K562 (cell line): ENCODE results near the gene MAN1B1. TPM values are rescaled to one million over a fixed set of nuclear protein-coding genes. Genes with fewer than 3 reads are reported as not detected.

Source experiments
- ATAC-seq: fragments of 200-7000 bp; cut with Tn5 transposase; 3 replicates; pipeline ENCODE4 v1.9.1; 2020; ENCODE audit warnings: moderate library complexity
- BruUV-seq: library from RNA; stranded (reverse); fragments of 400-500 nt; replicated peaks from 2 replicates; lab custom pipeline; 2021; lab: Mats Ljungman, UMichigan
- CTCF ChIA-PET: fragments of 300-600 bp; formaldehyde crosslinking; extraction: SDS; loops from one replicate; lab custom pipeline; 2021; ENCODE audit warnings: low intra/inter-chr PET ratio; lab: Yijun Ruan, JAX
- POLR2A ChIA-PET: fragments of 300-600, 350-650 bp; sonication (Branson Sonifier 250); formaldehyde crosslinking; extraction: SDS; loops from one replicate; lab custom pipeline; 2021; ENCODE audit warnings: antibody characterized with exemption, inconsistent platforms; lab: Yijun Ruan, JAX
- DNase-seq, 4 experiments: peaks; one replicate each; pipeline versions ENCODE4 v3.0.0 to v3.0.0-alpha.2; 2011 to 2018; ENCODE audit warnings: low spot score in 3 of 4, mixed read lengths in 3 of 4; ENCODE audit errors: extremely low read depth in 1 of 4
- FAIRE-seq: peaks from 2 replicates; lab custom pipeline; 2011; peaks lifted over from hg19 to GRCh38; lab: Jason Lieb, UNC
- H2AFZ ChIP-seq: 2 replicates; pipeline ENCODE4 v1.6.0; 2011; ENCODE audit warnings: low read depth, low read length, control low read depth, inconsistent platforms
- H3K27ac ChIP-seq: fragments of 200-600 bp; 3 replicates; pipeline ENCODE4 v1.8.0; 2011; ENCODE audit warnings: low read depth, mild to moderate bottlenecking, control low read depth, inconsistent platforms, low read length, moderate library complexity, mixed read lengths; ENCODE audit errors: extremely low read depth
- H3K27me3 ChIP-seq, 2 experiments: fragments of 300-600 bp in 1 of 2; 2 replicates in 1 of 2; 3 replicates in 1 of 2; pipeline versions ENCODE4 v1.6.0 to v1.8.0; 2011; ENCODE audit warnings: inconsistent platforms in 2 of 2, low read length in 2 of 2, mild to moderate bottlenecking in 1 of 2, mixed read lengths in 1 of 2, moderate library complexity in 1 of 2; ENCODE audit not compliant: control insufficient read depth in 2 of 2, insufficient read depth in 2 of 2
- H3K36me3 ChIP-seq: fragments of 300-600 bp; 3 replicates; pipeline ENCODE4 v1.8.0; 2011; ENCODE audit warnings: mild to moderate bottlenecking, low read length, inconsistent platforms; ENCODE audit not compliant: control insufficient read depth, insufficient read depth
- H3K4me1 ChIP-seq, 2 experiments: fragments of 200-600 bp in 1 of 2; replicated peaks in 1 of 2; 2 replicates in 1 of 2; 3 replicates in 1 of 2; pipeline versions ENCODE4 v1.5.1 to v1.8.0; 2011; ENCODE audit warnings: inconsistent platforms in 2 of 2, low read length in 2 of 2, mild to moderate bottlenecking in 1 of 2, mixed read lengths in 1 of 2, moderate library complexity in 1 of 2; ENCODE audit not compliant: control insufficient read depth in 2 of 2, insufficient read depth in 2 of 2
- H3K4me2 ChIP-seq: 2 replicates; pipeline ENCODE4 v1.6.1; 2011; ENCODE audit warnings: low read length, control low read depth, inconsistent platforms, mixed read lengths; ENCODE audit not compliant: insufficient read depth
- H3K4me3 ChIP-seq: fragments of 200-600 bp; sonication (generic), shearing (Covaris generic); 2 replicates; pipeline ENCODE4 v1.5.1; 2016; ENCODE audit warnings: control low read depth, inconsistent platforms
- H3K79me2 ChIP-seq: fragments of 200-600 bp; 3 replicates; pipeline ENCODE4 v1.8.0; 2011; ENCODE audit warnings: low read length, inconsistent platforms; ENCODE audit not compliant: control insufficient read depth, insufficient read depth
- H3K9ac ChIP-seq, 2 experiments: 2 replicates each; pipeline versions ENCODE4 v1.6.0 to v1.6.1; 2011; ENCODE audit warnings: low read depth in 2 of 2, low read length in 2 of 2, control low read depth in 1 of 2, inconsistent platforms in 1 of 2, mild to moderate bottlenecking in 1 of 2, mixed read lengths in 1 of 2; ENCODE audit not compliant: insufficient read depth in 1 of 2
- H3K9me1 ChIP-seq: one replicate; pipeline ENCODE4 v1.6.0; 2011; ENCODE audit warnings: inconsistent platforms, mild to moderate bottlenecking, low read length, moderate library complexity; ENCODE audit not compliant: control insufficient read depth, insufficient read depth
- H3K9me3 ChIP-seq: replicated peaks from 2 replicates; pipeline ENCODE4 v1.5.1; 2011; ENCODE audit warnings: low read depth, low read length, inconsistent platforms; ENCODE audit not compliant: control insufficient read depth, insufficient read depth
- H4K20me1 ChIP-seq: replicated peaks from 2 replicates; pipeline ENCODE4 v1.6.1; 2011; ENCODE audit warnings: low read length, inconsistent platforms, mixed read lengths; ENCODE audit not compliant: control insufficient read depth, insufficient read depth
- EHMT2 ChIP-seq: fragments of 450-650 bp; IDR thresholded peaks from 2 replicates; pipeline ENCODE4 v1.6.1; 2018; ENCODE audit warnings: antibody characterized with exemption
- ETV5 ChIP-seq: sonication (generic); formaldehyde crosslinking; IDR thresholded peaks from 2 replicates; pipeline ENCODE4 v1.4.0; 2020; ENCODE audit warnings: low read depth, mild to moderate bottlenecking, missing genetic modification reagents
- POLR2G ChIP-seq: fragments of 200-400 bp; formaldehyde crosslinking; IDR thresholded peaks from 2 replicates; pipeline ENCODE4 v1.6.1; 2017; ENCODE audit warnings: low read depth, mild to moderate bottlenecking, antibody characterized with exemption, low read length, moderate library complexity
- RBFOX2 ChIP-seq: fragments of 200-400 bp; formaldehyde crosslinking; IDR thresholded peaks from 2 replicates; pipeline ENCODE4 v1.6.1; 2017; ENCODE audit warnings: low read depth, mild to moderate bottlenecking, low read length, moderate library complexity
- ZNF584 ChIP-seq: fragments of 200-800 bp; sonication (Bioruptor generic); IDR thresholded peaks from 2 replicates; pipeline ENCODE4 v1.6.1; 2016; ENCODE audit warnings: low read depth, mild to moderate bottlenecking, missing genetic modification characterization, missing compliant biosample characterization
- WGBS: fragments of 100-300 bp; shearing (Covaris generic); methylation state at CpG from one replicate; pipeline ENCODE4 v1.1.6; 2016; ENCODE audit warnings: low coverage, mixed read lengths; ENCODE audit not compliant: insufficient coverage; ENCODE audit errors: missing lambda C conversion rate; 5-methylcytosine and 5-hydroxymethylcytosine counted together
- in situ Hi-C: fragments of 300-500 bp; cut with MboI; formaldehyde crosslinking; loops from 4 replicates; pipeline ENCODE4 v1.15.0; 2018; ENCODE audit warnings: inconsistent platforms, mixed read lengths
- intact Hi-C: fragments of 100-400 bp; cut with micrococcal nuclease; formaldehyde crosslinking; loops from 2 replicates; pipeline ENCODE4 v1.14.2; 2022
- polyA plus RNA-seq, 8 experiments: library from polyadenylated mRNA; depleted of rRNA in 4 of 8; stranded (reverse) in 5 of 8; unstranded in 3 of 8; fragments of >200 nt; fragmentation: Nextera tagmentation in 2 of 8; fragmentation: Illumina TruSeq in 1 of 8; extraction: Ambion mirVana in 2 of 8; extraction: Trizol in 1 of 8; gene quantifications; 2 replicates each; pipeline versions ENCODE4 v1.2.1 to v1.2.3, GENCODE V29; 2011 to 2014; ENCODE audit warnings: inconsistent platforms in 1 of 8, missing spikeins in 1 of 8
- total RNA-seq, 7 experiments: library from RNA; depleted of rRNA in 6 of 7; stranded (reverse); fragments of >200 nt in 6 of 7; fragmentation: Illumina TruSeq in 2 of 7; extraction: Trizol in 2 of 7; gene quantifications; 2 replicates each; pipeline versions ENCODE4 v1.2.1 to v1.2.3, GENCODE V29; 2011 to 2021; ENCODE audit warnings: low replicate concordance in 1 of 7

The MAN1B1 gene
- total and polyA plus RNA-seq, 9 of the 15 experiments (the other 6 are each of a cell fraction or from before 2014, with no cell fraction given) = 0.55 to 36.6 (median 27.3) TPM

GRCh38 chr9:137099231-137099630 is 12.4 kb downstream of the MAN1B1 start:
- Histone ChIP-seq H2AFZ (no peak overlapping the region), H3K9ac (peak overlapping the region in 1 of 2 experiments; percentile 58; a peak in 1 of 4 replicates), H3K9me1 (no peaks in the 10 kb centered on the region), H3K27ac (no peak overlapping the region)
- WGBS = 95% methylated on average over 8 of the region's 14 CpGs
- FAIRE-seq (no peak), DNase-seq (no peak)
- ChIA-PET CTCF (no interaction called here), POLR2A (no interaction called here)
- no TSS peak for BruUV-seq
- TF ChIP-seq ETV5 (CRISPR knock-in tag) (no peak), RBFOX2 (0 out of 2 replicates have a peak, but pooled peaks have one; percentile 34), EHMT2 (no peak), POLR2G (peak; percentile 40), ZNF584 (CRISPR knock-in tag) (no peak)
- TF ChIP-seq, all 486 proteins: peak for 2
- Histone ChIP-seq H3K9me3 (peaks cover 22% of the 10 kb centered on the region), H3K4me3 (no peak overlapping the region), H4K20me1 (no peaks in the 10 kb centered on the region), H3K4me1 (peaks cover 0 to 11% of the 10 kb centered on the region in 2 experiments; a peak in 1 of 5 replicates), H3K79me2 (no peaks in the 10 kb centered on the region), H3K4me2 (no peak overlapping the region), H3K27me3 (no peaks in the 10 kb centered on the region), H3K36me3 (peaks cover 81% of the 10 kb centered on the region)
- intact Hi-C loops (no loop called here), in situ Hi-C loops (no loop called here)
- ATAC-seq = no peak
